GM12874 (cell line): ENCODE results near the gene MAML1.

Source experiments
- CTCF ChIP-seq: IDR thresholded peaks from 2 replicates; pipeline ENCODE4 v1.5.1; 2011; ENCODE audit warnings: low read depth, mild to moderate bottlenecking, control low read depth, low read length, moderate library complexity; ENCODE audit not compliant: insufficient read depth

Gene MAML1

DNA sequence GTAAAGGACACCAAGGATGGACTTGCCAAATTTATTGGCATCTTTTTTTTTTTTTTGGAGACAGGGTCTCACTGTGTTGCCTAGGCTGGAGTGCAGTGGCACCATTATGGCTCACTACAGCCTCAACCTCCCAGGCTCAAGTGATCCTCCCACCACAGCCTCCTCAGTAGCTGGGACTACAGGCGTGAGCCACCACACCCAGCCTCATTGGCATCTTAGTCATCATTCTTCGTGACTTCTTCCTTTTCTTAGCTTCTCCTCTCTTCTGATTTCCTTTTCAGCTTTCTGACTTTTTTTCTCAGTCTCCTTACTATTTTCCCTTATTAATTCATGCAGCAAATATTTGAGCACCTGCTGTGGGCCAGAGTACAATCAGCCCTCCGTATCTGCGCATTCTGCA lies 6.1 kb downstream of the MAML1 start:
- TF ChIP-seq CTCF: no peak

- no peak for TF ChIP-seq CTCF
Measured at GRCh38 chr5:179746872-179747271, 14.2 kb downstream of the MAML1 start.

GRCh38 chr5:179747811-179748210 lies 15.2 kb downstream of the MAML1 start:
- no peak for TF ChIP-seq CTCF

GRCh38 chr5:179749857-179750508 lies 17.4 kb downstream of the MAML1 start:
- no peak for TF ChIP-seq CTCF

DNA sequence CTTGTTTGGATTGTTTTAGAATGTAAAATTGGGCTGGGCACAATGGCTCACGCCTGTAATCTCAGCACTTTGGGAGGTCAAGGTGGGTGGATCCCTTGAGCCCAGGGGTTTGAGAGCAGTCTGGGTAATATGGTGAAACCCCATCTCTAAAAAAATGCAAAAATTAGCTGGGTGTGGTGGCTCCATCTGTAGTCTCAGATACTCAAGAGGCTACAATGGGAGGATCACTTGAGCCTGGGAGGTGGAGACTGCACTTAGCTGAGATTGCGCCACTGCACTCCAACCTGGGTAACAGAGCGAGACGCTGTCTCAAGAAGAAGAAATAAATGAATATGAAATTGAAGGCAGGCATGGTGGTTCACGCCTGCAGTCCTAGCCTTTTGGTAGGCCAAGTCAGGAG lies 21.3 kb downstream of the MAML1 start:
- TF ChIP-seq CTCF: no peak

- no peak for TF ChIP-seq CTCF
Measured at GRCh38 chr5:179755022-179755421, 22.4 kb downstream of the MAML1 start.

DNA sequence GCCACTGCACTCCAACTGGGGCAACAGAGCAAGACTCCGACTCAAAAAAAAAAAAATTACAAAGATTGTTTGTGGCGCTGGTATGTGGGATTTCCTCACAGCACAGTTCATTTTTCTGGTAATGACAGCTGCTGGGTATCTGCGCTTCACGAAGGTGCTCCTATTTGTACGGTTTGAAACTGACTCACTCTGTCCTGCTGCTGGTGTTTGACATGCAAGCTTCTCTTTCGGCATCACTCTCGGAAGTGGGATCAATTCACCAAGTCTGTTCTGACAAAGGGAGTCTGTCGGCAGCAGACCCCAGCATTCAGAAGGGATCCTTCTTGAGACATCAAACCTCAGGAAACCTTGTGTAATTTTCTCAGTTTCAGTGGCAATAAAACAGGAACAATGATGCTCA lies 26.3 kb downstream of the MAML1 start:
- TF ChIP-seq CTCF: no peak
